Transverse colon (tissue), 4 donors: ENCODE results near the gene ZDHHC24. TPM values are rescaled to one million over a fixed set of nuclear protein-coding genes. Genes with fewer than 3 reads are reported as not detected.

Experiments
- DNase-seq: peaks from one replicate; pipeline ENCODE4 v3.0.0-alpha.2; 2019
- H3K27ac ChIP-seq, 4 donors: fragments of 200-600 bp; sonication (generic); 2 replicates each; pipeline ENCODE4 v1.5.1; 2016 to 2018; ENCODE audit warnings: inconsistent platforms in 4 of 4
- H3K27me3 ChIP-seq: fragments of 200-600 bp; sonication (generic); 2 replicates; pipeline ENCODE4 v1.5.1; 2017; ENCODE audit warnings: inconsistent platforms
- H3K36me3 ChIP-seq, 4 donors: fragments of 200-600 bp; sonication (generic); 2 replicates each; pipeline ENCODE4 v1.5.1; 2017 to 2019; ENCODE audit warnings: inconsistent platforms in 4 of 4
- H3K4me1 ChIP-seq, 4 donors: fragments of 200-600 bp; sonication (generic); 2 replicates each; pipeline ENCODE4 v1.5.1; 2017 to 2020; ENCODE audit warnings: inconsistent platforms in 4 of 4
- H3K4me3 ChIP-seq, 4 donors: fragments of 200-600 bp; sonication (generic); 1 replicate in 1 of 4; 2 replicates in 3 of 4; pipeline versions ENCODE4 v1.5.1 to v1.6.1; 2017 to 2019; ENCODE audit warnings: inconsistent platforms in 4 of 4
- H3K9me3 ChIP-seq, 2 donors: fragments of 200-600 bp; sonication (generic); 2 replicates each; pipeline ENCODE4 v1.5.1; 2017 to 2019; ENCODE audit warnings: inconsistent platforms in 2 of 2
- EP300 ChIP-seq: sonication (generic); formaldehyde crosslinking; IDR thresholded peaks from one replicate; pipeline ENCODE4 v1.6.1; 2017; ENCODE audit warnings: antibody characterized with exemption, low read depth
- POLR2A ChIP-seq: fragments of 450-650 bp; IDR thresholded peaks from one replicate; pipeline ENCODE4 v1.6.1; 2016; ENCODE audit warnings: antibody characterized with exemption, mild to moderate bottlenecking, moderate library complexity
- POLR2AphosphoS5 ChIP-seq, 3 donors: sonication (generic); formaldehyde crosslinking; IDR thresholded peaks; one replicate each; pipeline ENCODE4 v1.6.1; 2016; ENCODE audit warnings: antibody characterized with exemption in 3 of 3
- WGBS, 2 donors: methylation state at CpG; one replicate each; pipeline ENCODE4 v1.1.5; 2018; ENCODE audit warnings: low coverage in 1 of 2; 5-methylcytosine and 5-hydroxymethylcytosine counted together
- in situ Hi-C, 4 donors: fragments of 200-750 bp; cut with MboI; loops; one replicate each; pipeline versions ENCODE4 v1.15.0 to v1.15.1; 2017; ENCODE audit warnings: low sequenced_read_pairs in 3 of 4, low pct_ligation_motif_present in 1 of 4, low pct_unique_long_range_greater_than_20kb in 1 of 4
- intact Hi-C: fragments of 100-400 bp; cut with DNase I; formaldehyde crosslinking; loops from one replicate; pipeline ENCODE4 v1.15.1; 2023; ENCODE audit warnings: low total_unique reads
- total RNA-seq, 4 donors: library from RNA; depleted of rRNA; stranded (reverse); fragments of >200 nt; gene quantifications; one replicate each; pipeline ENCODE4 v1.1.0, GENCODE V29; 2016
- TF ChIP-seq, protein P1 (sequence below), 5 experiments: fragments of 200-600 bp in 3 of 5; fragments of 450-650 bp in 2 of 5; sonication (generic) in 3 of 5; IDR thresholded peaks; 1 replicate in 2 of 5; 2 replicates in 3 of 5; pipeline ENCODE4 v1.5.1; 2016 to 2017; ENCODE audit warnings: antibody characterized with exemption in 5 of 5, inconsistent platforms in 3 of 5, mild to moderate bottlenecking in 2 of 5, moderate library complexity in 1 of 5

The ZDHHC24 gene, protein sequence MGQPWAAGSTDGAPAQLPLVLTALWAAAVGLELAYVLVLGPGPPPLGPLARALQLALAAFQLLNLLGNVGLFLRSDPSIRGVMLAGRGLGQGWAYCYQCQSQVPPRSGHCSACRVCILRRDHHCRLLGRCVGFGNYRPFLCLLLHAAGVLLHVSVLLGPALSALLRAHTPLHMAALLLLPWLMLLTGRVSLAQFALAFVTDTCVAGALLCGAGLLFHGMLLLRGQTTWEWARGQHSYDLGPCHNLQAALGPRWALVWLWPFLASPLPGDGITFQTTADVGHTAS
- 10 to 100 TPM; 12.1 to 34.4 (median 13.8) TPM for total RNA-seq

DNA sequence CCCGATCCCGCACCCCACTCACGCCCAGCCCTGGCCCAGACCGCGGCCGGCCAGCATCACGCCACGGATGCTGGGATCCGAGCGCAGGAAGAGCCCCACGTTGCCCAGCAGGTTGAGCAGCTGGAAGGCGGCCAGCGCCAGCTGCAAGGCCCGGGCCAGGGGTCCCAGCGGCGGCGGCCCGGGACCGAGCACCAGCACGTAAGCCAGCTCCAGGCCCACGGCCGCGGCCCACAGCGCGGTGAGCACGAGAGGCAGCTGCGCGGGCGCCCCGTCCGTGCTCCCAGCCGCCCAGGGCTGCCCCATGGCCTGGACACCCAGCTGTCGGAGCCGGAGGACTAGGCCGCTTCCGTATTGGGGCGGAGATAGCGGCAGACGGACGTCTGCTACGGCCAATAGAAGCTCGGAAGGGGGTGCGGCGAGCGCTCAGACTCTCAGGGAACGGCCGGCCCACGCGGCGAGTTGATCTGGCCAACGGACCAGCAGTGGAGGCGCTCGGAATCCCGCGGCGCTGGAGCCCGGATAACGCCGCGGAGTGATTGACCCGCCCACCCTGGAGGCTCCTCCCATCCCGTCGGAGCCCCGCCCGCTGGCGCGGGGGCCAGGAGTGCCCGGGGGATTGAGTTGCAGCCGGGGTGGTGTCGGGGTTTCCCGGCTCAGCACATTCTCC, at the start of gene ZDHHC24:
TSS of gene ZDHHC24 (minus strand) at position 348 of the 667 bp plus-strand sequence. CDS start at position 303, 45 bp downstream.
- intact Hi-C loops, result no loop called here
- Histone ChIP-seq H3K27me3 (peaks cover 11% of the 10 kb centered on the region), H3K9me3 (no peaks in the 10 kb centered on the region), H3K36me3 (no peaks in the 10 kb centered on the region), H3K4me1 (peaks cover 6 to 30% (median 19%) of the 10 kb centered on the region in 4 donors), H3K4me3 (peak within 1 kb of the TSS; percentile 48 to 92 (median 76)), H3K27ac (peak within 1 kb of the TSS; percentile 78 to 88 (median 86))
- peak; percentile 97 for DNase-seq
- in situ Hi-C loops, result no loop called here
- 0% methylated on average over 20 of the region's 71 CpGs; no CpG with 5 or more reads in 1 of the 2 donors for WGBS, 2 donors
- TF ChIP-seq POLR2AphosphoS5 (IDR thresholded peaks at IDR 0.05) (peak; percentile 39 to 85 (median 69)), POLR2A (peak; percentile 60)
- TF ChIP-seq, protein P1, sequence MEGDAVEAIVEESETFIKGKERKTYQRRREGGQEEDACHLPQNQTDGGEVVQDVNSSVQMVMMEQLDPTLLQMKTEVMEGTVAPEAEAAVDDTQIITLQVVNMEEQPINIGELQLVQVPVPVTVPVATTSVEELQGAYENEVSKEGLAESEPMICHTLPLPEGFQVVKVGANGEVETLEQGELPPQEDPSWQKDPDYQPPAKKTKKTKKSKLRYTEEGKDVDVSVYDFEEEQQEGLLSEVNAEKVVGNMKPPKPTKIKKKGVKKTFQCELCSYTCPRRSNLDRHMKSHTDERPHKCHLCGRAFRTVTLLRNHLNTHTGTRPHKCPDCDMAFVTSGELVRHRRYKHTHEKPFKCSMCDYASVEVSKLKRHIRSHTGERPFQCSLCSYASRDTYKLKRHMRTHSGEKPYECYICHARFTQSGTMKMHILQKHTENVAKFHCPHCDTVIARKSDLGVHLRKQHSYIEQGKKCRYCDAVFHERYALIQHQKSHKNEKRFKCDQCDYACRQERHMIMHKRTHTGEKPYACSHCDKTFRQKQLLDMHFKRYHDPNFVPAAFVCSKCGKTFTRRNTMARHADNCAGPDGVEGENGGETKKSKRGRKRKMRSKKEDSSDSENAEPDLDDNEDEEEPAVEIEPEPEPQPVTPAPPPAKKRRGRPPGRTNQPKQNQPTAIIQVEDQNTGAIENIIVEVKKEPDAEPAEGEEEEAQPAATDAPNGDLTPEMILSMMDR (IDR thresholded peaks at IDR 0.05), result no peak

DNA sequence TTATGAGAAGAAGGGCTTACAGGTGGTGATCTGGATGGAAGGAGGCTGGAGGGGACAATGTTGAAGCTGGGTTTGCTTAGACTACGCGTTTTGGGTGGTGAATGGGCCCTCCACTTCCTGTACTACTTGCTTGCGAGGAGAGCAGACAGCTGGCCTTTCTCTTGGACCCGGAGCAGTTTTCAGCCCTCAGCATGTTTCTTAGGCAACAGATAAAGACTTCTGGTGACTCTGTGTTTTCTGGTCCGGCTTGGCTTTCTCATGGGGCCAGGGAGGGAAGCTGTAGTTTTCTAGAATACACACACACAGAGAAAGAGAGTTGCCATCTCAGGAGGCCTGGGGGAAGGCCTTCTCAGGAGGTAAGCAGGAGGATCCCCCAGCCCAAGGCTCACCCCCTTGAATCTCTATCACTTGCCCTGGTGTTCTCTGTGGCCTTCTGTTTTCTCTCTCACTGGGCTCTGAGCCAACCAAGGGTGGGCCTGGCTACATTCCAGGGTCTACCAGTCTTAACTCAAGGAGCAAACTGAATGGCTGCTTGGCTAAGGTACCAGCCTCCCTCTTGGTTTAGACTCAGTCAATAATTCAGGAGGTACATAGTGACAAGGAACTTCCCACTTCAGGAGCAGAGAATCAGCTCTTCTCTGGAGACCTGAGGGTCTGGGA, 49.5 kb upstream of the ZDHHC24 start:
- peak overlapping the region; percentile 56 to 89 (median 66) for H3K27ac ChIP-seq
- no peaks in the 10 kb centered on the region for H3K9me3 ChIP-seq
- H3K27me3 ChIP-seq, result no peaks in the 10 kb centered on the region
- in situ Hi-C loops (no loop called here), intact Hi-C loops (no loop called here)
- H3K4me1 ChIP-seq, result peaks cover 27 to 38% (median 29%) of the 10 kb centered on the region in 4 donors
- 42 to 44% methylated on average over 3 to 5 of the region's 5 CpGs for WGBS, 2 donors
- H3K4me3 ChIP-seq, result no peak overlapping the region
- TF ChIP-seq EP300 (no peak), POLR2AphosphoS5 (IDR thresholded peaks at IDR 0.05) (no peak), POLR2A (no peak)
- TF ChIP-seq, protein P1 (IDR thresholded peaks at IDR 0.05), result no peak
- DNase-seq, result peak; percentile 42
- no peaks in the 10 kb centered on the region for H3K36me3 ChIP-seq

DNA sequence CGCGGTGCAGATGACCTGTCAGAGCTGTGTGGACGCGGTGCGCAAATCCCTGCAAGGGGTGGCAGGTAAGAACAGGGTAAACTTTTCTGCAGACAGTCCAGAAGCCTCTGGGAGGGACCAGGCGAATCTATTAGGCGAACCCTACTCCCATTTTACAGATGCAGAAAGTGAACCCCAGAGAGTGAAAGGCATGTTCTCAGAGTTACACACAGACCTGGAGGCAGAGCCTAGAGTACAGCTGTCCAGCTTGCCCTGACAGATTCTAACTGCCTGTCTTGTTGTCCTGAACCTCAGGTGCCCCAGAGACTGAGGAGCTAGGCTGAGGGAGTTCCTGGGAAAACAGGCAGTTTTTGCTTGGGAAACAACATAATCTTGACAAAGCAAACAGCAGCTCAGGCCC, 47.8 kb upstream of the ZDHHC24 start:
- no peak for TF ChIP-seq POLR2AphosphoS5 (IDR thresholded peaks at IDR 0.05)
- TF ChIP-seq, protein P1 (IDR thresholded peaks at IDR 0.05), result no peak
- TF ChIP-seq EP300, result no peak
- no peak for TF ChIP-seq POLR2A
- no peaks in the 10 kb centered on the region for H3K27me3 ChIP-seq
- H3K4me3 ChIP-seq, result peak overlapping the region; percentile 48 to 75 (median 62)
- WGBS, 2 donors, result 65% methylated on average over 7 of the region's 7 CpGs; no CpG with 5 or more reads in 1 of the 2 donors
- intact Hi-C loops, result no loop called here
- H3K4me1 ChIP-seq, result peaks cover 27 to 38% (median 29%) of the 10 kb centered on the region in 4 donors
- DNase-seq, result no peak
- peak overlapping the region; percentile 82 to 89 (median 88) for H3K27ac ChIP-seq
- no peaks in the 10 kb centered on the region for H3K9me3 ChIP-seq
- in situ Hi-C loops, result no loop called here
- H3K36me3 ChIP-seq, result no peaks in the 10 kb centered on the region

DNA sequence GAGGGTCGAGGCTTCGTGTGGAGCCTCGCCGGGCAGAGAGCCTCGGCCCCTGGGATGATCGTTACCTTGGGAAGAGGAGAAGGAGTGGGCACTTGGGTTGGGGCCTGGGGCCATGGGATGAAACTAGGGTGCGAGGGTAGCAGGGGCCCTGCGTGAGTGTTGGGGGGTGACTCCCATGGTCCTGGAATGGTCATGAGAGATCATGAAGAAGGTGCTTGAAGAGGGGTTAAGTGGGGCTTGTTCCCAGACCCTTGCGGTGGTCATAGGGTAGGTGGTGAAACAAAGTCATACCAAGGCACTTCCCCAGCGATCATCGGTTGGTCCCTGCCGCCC, 47.4 kb upstream of the ZDHHC24 start:
- DNase-seq, result peak; percentile 12
- Histone ChIP-seq H3K36me3 (no peaks in the 10 kb centered on the region), H3K27me3 (no peaks in the 10 kb centered on the region), H3K9me3 (no peaks in the 10 kb centered on the region), H3K27ac (peak overlapping the region; percentile 82 to 89 (median 88)), H3K4me3 (peak overlapping the region; percentile 48 to 75 (median 62)), H3K4me1 (peaks cover 27 to 38% (median 29%) of the 10 kb centered on the region in 4 donors)
- WGBS, 2 donors, result 11% methylated on average over 12 of the region's 12 CpGs; no CpG with 5 or more reads in 1 of the 2 donors
- intact Hi-C loops, result no loop called here
- in situ Hi-C loops, result no loop called here
- TF ChIP-seq EP300 (no peak), POLR2A (peak; percentile 2)
